ENCODE results near the gene MED13. TPM values are rescaled to one million over a fixed set of nuclear protein-coding genes. Genes with fewer than 3 reads are reported as not detected.

The MED13 gene
- total and polyA plus RNA-seq, 9 of the 15 experiments (the other 6 are each of a cell fraction or from before 2014, with no cell fraction given): 5.4 to 48.4 (median 28.2) TPM

DNA sequence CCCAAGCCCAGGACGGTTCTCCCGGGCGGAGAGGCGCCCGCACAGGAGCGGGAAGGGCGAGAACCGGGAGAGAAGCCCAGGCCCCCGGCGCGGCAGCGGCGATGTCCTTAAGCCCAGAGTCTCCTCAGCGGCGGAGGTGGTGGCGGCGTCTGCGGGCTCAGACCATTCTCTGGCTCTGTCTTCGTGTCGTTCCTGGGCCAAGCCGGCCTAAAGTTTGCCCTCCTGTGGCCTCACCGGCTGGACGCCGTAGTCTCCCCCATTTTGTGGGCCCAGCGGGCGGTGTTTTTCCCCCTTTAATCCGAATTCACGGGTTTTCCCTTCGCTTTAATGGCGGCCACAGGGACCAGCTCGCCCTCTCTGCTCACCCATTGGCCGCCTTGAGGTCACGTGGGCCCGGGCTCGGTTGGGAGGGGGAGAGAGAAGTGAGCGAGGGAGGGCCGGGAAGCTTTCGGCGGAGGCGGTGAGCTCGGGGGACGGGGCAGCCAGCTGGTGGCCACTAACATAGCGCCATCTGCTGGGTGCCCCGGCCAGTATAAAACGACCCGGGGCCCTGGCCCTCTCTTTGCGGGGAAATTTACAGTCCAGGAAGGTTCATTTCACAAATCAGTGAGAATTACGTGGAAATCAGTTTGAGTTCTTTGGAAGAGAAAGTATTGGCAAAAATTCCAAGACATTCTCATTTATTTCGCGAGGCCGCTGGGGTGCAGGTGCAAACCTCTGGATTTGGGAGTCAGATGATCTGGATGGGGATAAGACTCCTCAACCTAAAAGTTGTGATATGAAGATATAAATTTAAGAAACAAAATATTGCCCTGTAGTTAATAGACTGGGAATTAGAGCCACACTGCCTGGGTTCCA is 762 bp upstream of the MED13 start (continued):
- TF ChIP-seq ZNF121 (CRISPR knock-in tag; conservative IDR thresholded peaks at IDR 0.05) (no peak), KHSRP (IDR thresholded peaks at IDR 0.05) (no peak), NFRKB (IDR thresholded peaks at IDR 0.05; ENCODE audit: low read depth) (peak; percentile 96), NR2F6 (CRISPR knock-in tag; IDR thresholded peaks at IDR 0.05) (no peak), ZBTB1 (CRISPR knock-in tag; IDR thresholded peaks at IDR 0.05; ENCODE audit: borderline replicate concordance, low read depth) (0 out of 2 replicates have a peak, but pooled peaks have one; percentile 31), EP400 (IDR thresholded peaks at IDR 0.05) (peak; percentile 82), MIER1 (IDR thresholded peaks at IDR 0.05; ENCODE audit: low read depth) (no peak), OTX1 (CRISPR knock-in tag; IDR thresholded peaks at IDR 0.05) (no peak)
- TF ChIP-seq, protein P1, sequence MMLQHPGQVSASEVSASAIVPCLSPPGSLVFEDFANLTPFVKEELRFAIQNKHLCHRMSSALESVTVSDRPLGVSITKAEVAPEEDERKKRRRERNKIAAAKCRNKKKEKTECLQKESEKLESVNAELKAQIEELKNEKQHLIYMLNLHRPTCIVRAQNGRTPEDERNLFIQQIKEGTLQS (IDR thresholded peaks at IDR 0.05): peak; percentile 42; the same call in 1 of the 2 replicates
- TF ChIP-seq, protein P1 (CRISPR knock-in tag; conservative IDR thresholded peaks at IDR 0.05): peak; percentile 71; the same call in 1 of the 2 replicates
- TF ChIP-seq, protein P2, sequence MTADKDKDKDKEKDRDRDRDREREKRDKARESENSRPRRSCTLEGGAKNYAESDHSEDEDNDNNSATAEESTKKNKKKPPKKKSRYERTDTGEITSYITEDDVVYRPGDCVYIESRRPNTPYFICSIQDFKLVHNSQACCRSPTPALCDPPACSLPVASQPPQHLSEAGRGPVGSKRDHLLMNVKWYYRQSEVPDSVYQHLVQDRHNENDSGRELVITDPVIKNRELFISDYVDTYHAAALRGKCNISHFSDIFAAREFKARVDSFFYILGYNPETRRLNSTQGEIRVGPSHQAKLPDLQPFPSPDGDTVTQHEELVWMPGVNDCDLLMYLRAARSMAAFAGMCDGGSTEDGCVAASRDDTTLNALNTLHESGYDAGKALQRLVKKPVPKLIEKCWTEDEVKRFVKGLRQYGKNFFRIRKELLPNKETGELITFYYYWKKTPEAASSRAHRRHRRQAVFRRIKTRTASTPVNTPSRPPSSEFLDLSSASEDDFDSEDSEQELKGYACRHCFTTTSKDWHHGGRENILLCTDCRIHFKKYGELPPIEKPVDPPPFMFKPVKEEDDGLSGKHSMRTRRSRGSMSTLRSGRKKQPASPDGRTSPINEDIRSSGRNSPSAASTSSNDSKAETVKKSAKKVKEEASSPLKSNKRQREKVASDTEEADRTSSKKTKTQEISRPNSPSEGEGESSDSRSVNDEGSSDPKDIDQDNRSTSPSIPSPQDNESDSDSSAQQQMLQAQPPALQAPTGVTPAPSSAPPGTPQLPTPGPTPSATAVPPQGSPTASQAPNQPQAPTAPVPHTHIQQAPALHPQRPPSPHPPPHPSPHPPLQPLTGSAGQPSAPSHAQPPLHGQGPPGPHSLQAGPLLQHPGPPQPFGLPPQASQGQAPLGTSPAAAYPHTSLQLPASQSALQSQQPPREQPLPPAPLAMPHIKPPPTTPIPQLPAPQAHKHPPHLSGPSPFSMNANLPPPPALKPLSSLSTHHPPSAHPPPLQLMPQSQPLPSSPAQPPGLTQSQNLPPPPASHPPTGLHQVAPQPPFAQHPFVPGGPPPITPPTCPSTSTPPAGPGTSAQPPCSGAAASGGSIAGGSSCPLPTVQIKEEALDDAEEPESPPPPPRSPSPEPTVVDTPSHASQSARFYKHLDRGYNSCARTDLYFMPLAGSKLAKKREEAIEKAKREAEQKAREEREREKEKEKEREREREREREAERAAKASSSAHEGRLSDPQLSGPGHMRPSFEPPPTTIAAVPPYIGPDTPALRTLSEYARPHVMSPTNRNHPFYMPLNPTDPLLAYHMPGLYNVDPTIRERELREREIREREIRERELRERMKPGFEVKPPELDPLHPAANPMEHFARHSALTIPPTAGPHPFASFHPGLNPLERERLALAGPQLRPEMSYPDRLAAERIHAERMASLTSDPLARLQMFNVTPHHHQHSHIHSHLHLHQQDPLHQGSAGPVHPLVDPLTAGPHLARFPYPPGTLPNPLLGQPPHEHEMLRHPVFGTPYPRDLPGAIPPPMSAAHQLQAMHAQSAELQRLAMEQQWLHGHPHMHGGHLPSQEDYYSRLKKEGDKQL (CRISPR knock-in tag; IDR thresholded peaks at IDR 0.05; ENCODE audit: borderline replicate concordance): no peak
- TF ChIP-seq, protein P3, sequence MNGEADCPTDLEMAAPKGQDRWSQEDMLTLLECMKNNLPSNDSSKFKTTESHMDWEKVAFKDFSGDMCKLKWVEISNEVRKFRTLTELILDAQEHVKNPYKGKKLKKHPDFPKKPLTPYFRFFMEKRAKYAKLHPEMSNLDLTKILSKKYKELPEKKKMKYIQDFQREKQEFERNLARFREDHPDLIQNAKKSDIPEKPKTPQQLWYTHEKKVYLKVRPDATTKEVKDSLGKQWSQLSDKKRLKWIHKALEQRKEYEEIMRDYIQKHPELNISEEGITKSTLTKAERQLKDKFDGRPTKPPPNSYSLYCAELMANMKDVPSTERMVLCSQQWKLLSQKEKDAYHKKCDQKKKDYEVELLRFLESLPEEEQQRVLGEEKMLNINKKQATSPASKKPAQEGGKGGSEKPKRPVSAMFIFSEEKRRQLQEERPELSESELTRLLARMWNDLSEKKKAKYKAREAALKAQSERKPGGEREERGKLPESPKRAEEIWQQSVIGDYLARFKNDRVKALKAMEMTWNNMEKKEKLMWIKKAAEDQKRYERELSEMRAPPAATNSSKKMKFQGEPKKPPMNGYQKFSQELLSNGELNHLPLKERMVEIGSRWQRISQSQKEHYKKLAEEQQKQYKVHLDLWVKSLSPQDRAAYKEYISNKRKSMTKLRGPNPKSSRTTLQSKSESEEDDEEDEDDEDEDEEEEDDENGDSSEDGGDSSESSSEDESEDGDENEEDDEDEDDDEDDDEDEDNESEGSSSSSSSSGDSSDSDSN (IDR thresholded peaks at IDR 0.05; ENCODE audit: borderline replicate concordance in 1 of 2, low read depth in 2 of 2, low read length in 2 of 2): peak in 1 of 2 experiments; percentile 12; a peak in 1 of 4 replicates
- TF ChIP-seq, protein P4, sequence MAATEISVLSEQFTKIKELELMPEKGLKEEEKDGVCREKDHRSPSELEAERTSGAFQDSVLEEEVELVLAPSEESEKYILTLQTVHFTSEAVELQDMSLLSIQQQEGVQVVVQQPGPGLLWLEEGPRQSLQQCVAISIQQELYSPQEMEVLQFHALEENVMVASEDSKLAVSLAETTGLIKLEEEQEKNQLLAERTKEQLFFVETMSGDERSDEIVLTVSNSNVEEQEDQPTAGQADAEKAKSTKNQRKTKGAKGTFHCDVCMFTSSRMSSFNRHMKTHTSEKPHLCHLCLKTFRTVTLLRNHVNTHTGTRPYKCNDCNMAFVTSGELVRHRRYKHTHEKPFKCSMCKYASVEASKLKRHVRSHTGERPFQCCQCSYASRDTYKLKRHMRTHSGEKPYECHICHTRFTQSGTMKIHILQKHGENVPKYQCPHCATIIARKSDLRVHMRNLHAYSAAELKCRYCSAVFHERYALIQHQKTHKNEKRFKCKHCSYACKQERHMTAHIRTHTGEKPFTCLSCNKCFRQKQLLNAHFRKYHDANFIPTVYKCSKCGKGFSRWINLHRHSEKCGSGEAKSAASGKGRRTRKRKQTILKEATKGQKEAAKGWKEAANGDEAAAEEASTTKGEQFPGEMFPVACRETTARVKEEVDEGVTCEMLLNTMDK (IDR thresholded peaks at IDR 0.05; ENCODE audit: borderline replicate concordance, insufficient read depth, low read depth, low read length, poor library complexity, severe bottlenecking): peak; percentile 79
